ENCODE data around the gene ADAMTS3. TPM values are rescaled to one million over a fixed set of nuclear protein-coding genes. Genes with fewer than 3 reads are reported as not detected.
A peak's percentile ranks its signal among the peaks of the same experiment; 100 is the strongest.

The ADAMTS3 gene
- total and polyA plus RNA-seq, 8 donors: 3.0 to 8.9 (median 7.4) TPM

GRCh38 chr4:72313121-72313520 lies 255.9 kb downstream of the ADAMTS3 start:
- intact Hi-C loops (cut with DNase I): no loop called here
- Histone ChIP-seq H3K36me3 (no peaks in the 10 kb centered on the region), H3K4me1 (peaks cover 0 to 17% of the 10 kb centered on the region in 2 donors), H3K9me3 (no peaks in the 10 kb centered on the region), H3K4me3 (no peak overlapping the region), H3K27ac (no peak overlapping the region), H3K27me3 (no peaks in the 10 kb centered on the region)
- ATAC-seq (peak; percentile 58), DNase-seq (no peak)
- no peak for TF ChIP-seq CTCF (IDR thresholded peaks at IDR 0.05)

GRCh38 chr4:72312032-72312650 lies 256.9 kb downstream of the ADAMTS3 start:
- Histone ChIP-seq H3K4me3 (no peak overlapping the region), H3K36me3 (no peaks in the 10 kb centered on the region), H3K27ac (peak overlapping the region; percentile 40 to 63), H3K4me1 (peaks cover 0 to 17% of the 10 kb centered on the region in 2 donors), H3K9me3 (no peaks in the 10 kb centered on the region), H3K27me3 (no peaks in the 10 kb centered on the region)
- peak; percentile 96 for ATAC-seq
- TF ChIP-seq CTCF (IDR thresholded peaks at IDR 0.05): no peak
- peak in 3 of 4 donors; percentile 66 to 82 (median 67) for DNase-seq
- intact Hi-C loops (cut with DNase I): no loop called here

GRCh38 chr4:72311291-72311690 lies 257.7 kb downstream of the ADAMTS3 start:
- no peak for TF ChIP-seq CTCF (IDR thresholded peaks at IDR 0.05)
- no peak overlapping the region for H3K27ac ChIP-seq
- intact Hi-C loops (cut with DNase I): no loop called here

GRCh38 chr4:72305620-72306019 lies 263.4 kb downstream of the ADAMTS3 start:
- H3K27ac ChIP-seq: no peak overlapping the region
- H3K9me3 ChIP-seq: no peaks in the 10 kb centered on the region
- H3K4me3 ChIP-seq: no peak overlapping the region
- H3K36me3 ChIP-seq: no peaks in the 10 kb centered on the region
- intact Hi-C loops (cut with DNase I): no loop called here
- no peak for DNase-seq
- no peaks in the 10 kb centered on the region for H3K27me3 ChIP-seq
- no peak for TF ChIP-seq CTCF (IDR thresholded peaks at IDR 0.05)
- no peak for ATAC-seq
- H3K4me1 ChIP-seq: no peaks in the 10 kb centered on the region

More at GRCh38 chr4:72311291-72311690, 257.7 kb downstream of the ADAMTS3 start:
- Histone ChIP-seq H3K4me1 (peaks cover 0 to 17% of the 10 kb centered on the region in 2 donors), H3K27me3 (no peaks in the 10 kb centered on the region), H3K4me3 (no peak overlapping the region), H3K36me3 (no peaks in the 10 kb centered on the region), H3K9me3 (no peaks in the 10 kb centered on the region)
- DNase-seq: no peak
- no peak for ATAC-seq

GRCh38 chr4:72305080-72305479 lies 263.9 kb downstream of the ADAMTS3 start:
- no peaks in the 10 kb centered on the region for H3K27me3 ChIP-seq
- TF ChIP-seq CTCF (IDR thresholded peaks at IDR 0.05): no peak
- H3K4me3 ChIP-seq: no peak overlapping the region
- no peaks in the 10 kb centered on the region for H3K9me3 ChIP-seq
- H3K36me3 ChIP-seq: no peaks in the 10 kb centered on the region
- no peak for ATAC-seq
- no peak overlapping the region for H3K27ac ChIP-seq
- intact Hi-C loops (cut with DNase I): no loop called here
- no peaks in the 10 kb centered on the region for H3K4me1 ChIP-seq
- no peak for DNase-seq
